Tibial nerve (tissue), 4 donors: Measurements from ENCODE around the gene LATS2. TPM values are rescaled to one million over a fixed set of nuclear protein-coding genes. Genes with fewer than 3 reads are reported as not detected.

Experiments used
- DNase-seq, 2 donors: peaks; one replicate each; pipeline ENCODE4 v3.0.0-alpha.2; 2019; ENCODE audit warnings: low spot score in 2 of 2
- H3K27ac ChIP-seq, 4 donors: fragments of 200-600 bp; sonication (generic) in 3 of 4; one replicate each; pipeline ENCODE4 v1.5.1; 2017 to 2019; ENCODE audit warnings: mild to moderate bottlenecking in 1 of 4
- H3K27me3 ChIP-seq, 2 donors: fragments of 200-600 bp; sonication (generic) in 1 of 2; one replicate each; pipeline versions ENCODE4 v1.5.1 to v1.6.0; 2017 to 2019
- H3K36me3 ChIP-seq, 3 donors: fragments of 200-600 bp; sonication (generic); one replicate each; pipeline ENCODE4 v1.5.1; 2018 to 2019
- H3K4me1 ChIP-seq, 4 donors: fragments of 200-600 bp; sonication (generic) in 3 of 4; one replicate each; pipeline ENCODE4 v1.5.1; 2017 to 2019
- H3K4me3 ChIP-seq, 4 donors: fragments of 200-600 bp; sonication (generic) in 3 of 4; one replicate each; pipeline ENCODE4 v1.5.1; 2017 to 2019; ENCODE audit warnings: mild to moderate bottlenecking in 1 of 4, moderate library complexity in 1 of 4
- H3K9me3 ChIP-seq, 4 donors: fragments of 200-600 bp; sonication (generic) in 3 of 4; one replicate each; pipeline ENCODE4 v1.5.1; 2017 to 2019
- EP300 ChIP-seq, 2 donors: sonication (generic); formaldehyde crosslinking; IDR thresholded peaks; one replicate each; pipeline ENCODE4 v1.6.1; 2017; ENCODE audit warnings: antibody characterized with exemption in 2 of 2, mild to moderate bottlenecking in 1 of 2
- POLR2A ChIP-seq, 2 donors: fragments of 450-650 bp; IDR thresholded peaks; one replicate each; pipeline ENCODE4 v1.6.1; 2017; ENCODE audit warnings: antibody characterized with exemption in 2 of 2, mild to moderate bottlenecking in 2 of 2, moderate library complexity in 2 of 2
- WGBS, 2 donors: methylation state at CpG; one replicate each; pipeline ENCODE4 v1.1.5; 2018; 5-methylcytosine and 5-hydroxymethylcytosine counted together
- total RNA-seq, 4 donors: library from RNA; depleted of rRNA; stranded (reverse); fragments of >200 nt; gene quantifications; one replicate each; pipeline ENCODE4 v1.1.0, GENCODE V29; 2016
- TF ChIP-seq, protein P1 (sequence below), 5 experiments: fragments of 200-600 bp in 3 of 5; fragments of 450-650 bp in 2 of 5; sonication (generic) in 3 of 5; IDR thresholded peaks; one replicate each; pipeline ENCODE4 v1.5.1; 2016 to 2019; ENCODE audit warnings: antibody characterized with exemption in 5 of 5, mild to moderate bottlenecking in 3 of 5, moderate library complexity in 2 of 5

LATS2 gene
- total RNA-seq, result 10 to 100 TPM; 40.2 to 49.4 (median 42.3) TPM

DNA sequence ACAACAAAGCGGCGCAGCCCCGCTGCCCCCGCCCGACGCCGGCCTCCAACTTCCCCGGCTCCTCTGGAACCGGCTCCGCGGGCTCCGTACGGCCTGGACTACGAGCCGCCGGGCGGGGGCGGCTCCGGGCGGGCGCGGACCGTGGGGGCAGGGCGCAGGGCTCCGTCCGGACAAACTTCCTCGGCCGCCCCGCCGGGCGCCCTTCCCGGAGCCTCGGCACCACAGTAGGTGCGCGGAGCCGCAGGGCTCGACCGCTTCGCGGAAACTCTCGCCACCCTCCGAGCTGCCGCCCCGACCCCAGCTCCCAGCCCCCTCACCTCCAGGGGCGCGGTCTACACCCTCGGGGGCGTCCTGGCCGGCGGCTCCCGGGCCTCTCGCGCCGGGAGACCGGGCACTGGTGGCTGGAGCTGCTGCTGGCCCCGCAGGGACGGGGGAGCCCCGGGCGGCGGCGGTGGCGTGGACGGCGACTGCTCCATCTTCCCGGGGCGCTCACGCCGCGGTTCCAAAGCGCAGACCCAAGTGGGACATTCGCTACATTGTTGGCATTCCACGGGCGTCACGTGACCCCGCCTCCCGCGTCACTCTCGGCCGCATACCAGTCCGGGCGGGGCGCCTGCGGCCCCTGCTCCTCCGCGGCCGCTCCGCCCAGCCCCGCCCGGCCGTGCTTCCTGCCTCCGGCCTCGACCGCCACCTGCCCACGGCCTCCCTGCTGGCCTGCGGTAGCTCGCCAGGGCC lies at the start of gene LATS2:
TSS of gene LATS2 (minus strand) at position 558 of the 735 bp plus-strand sequence. CDS start 15,560 bp downstream, outside the sequence.
- no peaks in the 10 kb centered on the region for H3K36me3 ChIP-seq
- peak within 1 kb of the TSS; percentile 82 to 97 (median 96) for H3K4me3 ChIP-seq
- 0% methylated on average over 43 to 47 of the region's 96 CpGs for WGBS, 2 donors
- H3K9me3 ChIP-seq, result no peaks in the 10 kb centered on the region
- peaks cover 0 to 44% (median 12%) of the 10 kb centered on the region in 4 donors for H3K4me1 ChIP-seq
- peak within 1 kb of the TSS; percentile 99 to 100 (median 100) for H3K27ac ChIP-seq
- H3K27me3 ChIP-seq, result no peaks in the 10 kb centered on the region
- DNase-seq, result peak; percentile 96 to 97
- TF ChIP-seq, protein P1, sequence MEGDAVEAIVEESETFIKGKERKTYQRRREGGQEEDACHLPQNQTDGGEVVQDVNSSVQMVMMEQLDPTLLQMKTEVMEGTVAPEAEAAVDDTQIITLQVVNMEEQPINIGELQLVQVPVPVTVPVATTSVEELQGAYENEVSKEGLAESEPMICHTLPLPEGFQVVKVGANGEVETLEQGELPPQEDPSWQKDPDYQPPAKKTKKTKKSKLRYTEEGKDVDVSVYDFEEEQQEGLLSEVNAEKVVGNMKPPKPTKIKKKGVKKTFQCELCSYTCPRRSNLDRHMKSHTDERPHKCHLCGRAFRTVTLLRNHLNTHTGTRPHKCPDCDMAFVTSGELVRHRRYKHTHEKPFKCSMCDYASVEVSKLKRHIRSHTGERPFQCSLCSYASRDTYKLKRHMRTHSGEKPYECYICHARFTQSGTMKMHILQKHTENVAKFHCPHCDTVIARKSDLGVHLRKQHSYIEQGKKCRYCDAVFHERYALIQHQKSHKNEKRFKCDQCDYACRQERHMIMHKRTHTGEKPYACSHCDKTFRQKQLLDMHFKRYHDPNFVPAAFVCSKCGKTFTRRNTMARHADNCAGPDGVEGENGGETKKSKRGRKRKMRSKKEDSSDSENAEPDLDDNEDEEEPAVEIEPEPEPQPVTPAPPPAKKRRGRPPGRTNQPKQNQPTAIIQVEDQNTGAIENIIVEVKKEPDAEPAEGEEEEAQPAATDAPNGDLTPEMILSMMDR (IDR thresholded peaks at IDR 0.05), result peak in 4 of 5 experiments; percentile 32 to 70 (median 56)
- TF ChIP-seq POLR2A (IDR thresholded peaks at IDR 0.05), result peak; percentile 96 to 98
- TF ChIP-seq EP300 (IDR thresholded peaks at IDR 0.05), result peak; percentile 69 to 98

DNA sequence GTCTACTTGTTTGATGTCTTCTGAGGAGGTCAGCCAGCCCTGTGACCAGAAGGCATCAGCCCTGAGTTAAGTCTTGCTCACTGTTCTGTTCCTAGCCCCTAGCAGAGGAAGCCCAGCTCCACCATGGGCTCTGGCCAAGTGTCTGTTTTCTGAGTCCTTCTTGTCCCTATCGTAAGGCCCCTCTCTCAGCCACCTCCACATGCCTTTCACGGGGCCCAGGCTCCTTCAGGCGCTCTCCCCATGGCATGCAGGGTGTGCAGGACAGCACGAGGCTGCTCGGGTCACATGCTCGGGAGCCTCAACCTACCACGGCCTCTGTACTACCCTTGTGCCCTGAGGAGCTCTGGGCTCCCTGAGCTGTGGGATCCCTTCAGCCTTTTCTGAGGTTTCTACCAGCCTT lies 47.8 kb upstream of the LATS2 start:
- Histone ChIP-seq H3K27me3 (no peaks in the 10 kb centered on the region), H3K4me3 (no peak overlapping the region), H3K4me1 (no peaks in the 10 kb centered on the region), H3K9me3 (no peaks in the 10 kb centered on the region), H3K27ac (no peak overlapping the region), H3K36me3 (no peaks in the 10 kb centered on the region)
- no peak for TF ChIP-seq EP300 (IDR thresholded peaks at IDR 0.05)
- TF ChIP-seq, protein P1 (IDR thresholded peaks at IDR 0.05), result no peak
- TF ChIP-seq POLR2A (IDR thresholded peaks at IDR 0.05), result no peak
- WGBS, 2 donors, result 76 to 77% methylated on average over 7 of the region's 7 CpGs
- no peak for DNase-seq

DNA sequence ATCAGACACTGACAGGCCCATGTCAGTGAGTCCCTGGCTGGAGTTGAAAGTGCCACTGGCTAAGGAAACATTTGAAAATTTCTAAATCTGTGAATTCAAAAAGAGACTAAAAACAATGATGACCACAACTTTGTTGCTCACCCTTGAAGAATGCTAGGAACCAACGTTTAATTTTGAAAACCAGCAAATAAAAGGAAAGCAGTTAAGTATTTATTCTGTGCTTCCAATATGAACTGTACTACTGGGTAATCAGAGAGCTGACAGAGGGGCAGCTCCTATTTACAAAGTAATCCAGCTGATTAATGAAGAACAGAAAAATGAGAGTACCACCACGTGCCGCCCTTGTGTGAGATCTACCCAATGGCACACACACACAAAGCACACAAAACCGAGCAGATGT lies 44.7 kb upstream of the LATS2 start:
- Histone ChIP-seq H3K4me3 (no peak overlapping the region), H3K9me3 (no peaks in the 10 kb centered on the region), H3K36me3 (no peaks in the 10 kb centered on the region), H3K27me3 (no peaks in the 10 kb centered on the region), H3K27ac (peak overlapping the region in 2 of 4 donors; percentile 55 to 80), H3K4me1 (no peaks in the 10 kb centered on the region)
- WGBS, 2 donors, result 36 to 46% methylated on average over 4 of the region's 4 CpGs
- TF ChIP-seq, protein P1 (IDR thresholded peaks at IDR 0.05), result no peak
- TF ChIP-seq POLR2A (IDR thresholded peaks at IDR 0.05) (no peak), EP300 (IDR thresholded peaks at IDR 0.05) (no peak)
- DNase-seq, result no peak

DNA sequence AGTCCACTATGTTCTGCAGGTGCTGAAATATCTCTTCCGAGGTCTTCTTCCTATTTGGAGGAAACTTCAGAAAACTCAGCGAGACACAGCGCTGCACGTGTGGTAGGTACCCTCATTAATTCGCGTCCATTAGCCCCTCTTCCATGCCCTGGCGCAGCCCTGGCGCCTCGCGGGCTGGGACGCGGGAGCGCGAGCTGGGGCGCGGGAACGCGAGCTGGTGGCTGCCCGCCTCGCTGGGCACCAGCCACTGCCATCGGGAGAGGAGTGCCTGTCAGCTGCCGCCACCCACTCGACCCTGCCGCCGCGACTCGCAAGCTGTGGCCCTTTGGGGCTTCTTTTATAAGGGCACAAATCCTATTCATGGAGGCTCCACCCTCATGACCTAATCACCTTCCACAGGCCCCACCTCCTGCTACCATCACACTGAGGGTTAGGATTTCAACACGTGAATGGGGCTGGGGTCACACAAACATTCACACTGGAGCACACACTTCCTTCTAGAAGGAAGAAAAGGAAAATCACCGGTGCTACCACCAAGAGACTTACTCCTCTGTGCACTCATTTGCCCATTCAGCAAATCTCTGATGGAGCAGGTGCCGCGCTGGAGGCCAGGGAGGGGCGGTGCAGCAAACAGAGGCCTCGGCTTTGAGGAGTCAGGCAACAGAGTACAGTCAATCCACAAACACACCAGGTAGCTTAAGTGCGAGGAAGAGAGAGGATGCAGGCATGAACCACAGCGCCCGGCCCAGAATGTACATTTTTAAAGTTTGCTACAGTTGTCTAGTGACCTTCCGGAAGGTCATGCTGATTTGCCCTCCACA lies 43.0 kb upstream of the LATS2 start:
- 91 to 94% methylated on average over 37 of the region's 37 CpGs for WGBS, 2 donors
- TF ChIP-seq, protein P1 (IDR thresholded peaks at IDR 0.05), result no peak
- TF ChIP-seq POLR2A (IDR thresholded peaks at IDR 0.05) (no peak), EP300 (IDR thresholded peaks at IDR 0.05) (no peak)
- DNase-seq, result no peak
- H3K36me3 ChIP-seq, result no peaks in the 10 kb centered on the region
- H3K9me3 ChIP-seq, result no peaks in the 10 kb centered on the region
- no peaks in the 10 kb centered on the region for H3K4me1 ChIP-seq
- no peaks in the 10 kb centered on the region for H3K27me3 ChIP-seq
- H3K4me3 ChIP-seq, result no peak overlapping the region
- H3K27ac ChIP-seq, result no peak overlapping the region
